Occipital lobe (tissue), 2 donors: ENCODE measurements around the gene WDR5. TPM values are rescaled to one million over a fixed set of nuclear protein-coding genes. Genes with fewer than 3 reads are reported as not detected.

Experiments used
- DNase-seq: peaks from one replicate; lab custom pipeline; 2025; lab: John Stamatoyannopoulos, UW
- total RNA-seq: library from RNA; depleted of rRNA; stranded (reverse); fragments of >200 nt; gene quantifications from one replicate; pipeline ENCODE4 v1.2.3, GENCODE V29; 2014

The WDR5 gene
- total RNA-seq, 1 donor from 2014 or later: 26.4 TPM

DNA sequence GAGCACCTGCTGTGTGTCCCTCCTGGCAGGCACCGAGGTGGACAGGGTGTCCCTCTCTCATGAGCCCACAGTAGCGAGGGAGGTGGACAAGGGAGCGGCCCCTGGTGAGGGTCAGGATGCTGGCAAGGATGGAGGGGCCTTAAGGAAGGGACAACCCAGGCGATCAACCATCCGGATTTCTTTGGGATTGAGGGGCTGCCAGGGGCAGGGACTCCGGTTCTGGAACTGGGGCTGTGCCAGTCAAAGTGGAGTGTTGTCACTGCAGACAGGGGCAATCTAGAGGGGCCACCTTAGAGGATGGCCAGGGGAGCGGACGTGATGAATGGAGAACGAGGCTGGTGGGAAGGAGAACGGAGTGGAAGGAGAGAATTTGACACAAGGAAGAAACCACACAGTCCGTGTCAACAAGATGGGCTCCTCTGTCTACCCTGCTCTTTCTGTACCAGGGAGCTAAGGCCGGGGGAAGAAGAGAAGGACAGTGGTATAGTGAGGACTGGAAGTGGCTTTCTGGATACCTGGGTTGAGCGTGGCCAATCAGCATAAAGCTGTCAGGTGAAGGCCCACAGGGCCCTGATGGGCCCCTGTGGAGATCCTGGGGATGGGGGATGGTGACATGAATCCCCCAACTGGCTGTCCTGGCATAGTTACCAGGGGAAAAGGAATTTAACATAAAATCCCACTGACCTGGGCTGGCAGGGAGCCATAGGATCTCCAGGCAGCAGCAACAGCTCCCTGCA, 4.2 kb upstream of the WDR5 start:
- no peak for DNase-seq

DNA sequence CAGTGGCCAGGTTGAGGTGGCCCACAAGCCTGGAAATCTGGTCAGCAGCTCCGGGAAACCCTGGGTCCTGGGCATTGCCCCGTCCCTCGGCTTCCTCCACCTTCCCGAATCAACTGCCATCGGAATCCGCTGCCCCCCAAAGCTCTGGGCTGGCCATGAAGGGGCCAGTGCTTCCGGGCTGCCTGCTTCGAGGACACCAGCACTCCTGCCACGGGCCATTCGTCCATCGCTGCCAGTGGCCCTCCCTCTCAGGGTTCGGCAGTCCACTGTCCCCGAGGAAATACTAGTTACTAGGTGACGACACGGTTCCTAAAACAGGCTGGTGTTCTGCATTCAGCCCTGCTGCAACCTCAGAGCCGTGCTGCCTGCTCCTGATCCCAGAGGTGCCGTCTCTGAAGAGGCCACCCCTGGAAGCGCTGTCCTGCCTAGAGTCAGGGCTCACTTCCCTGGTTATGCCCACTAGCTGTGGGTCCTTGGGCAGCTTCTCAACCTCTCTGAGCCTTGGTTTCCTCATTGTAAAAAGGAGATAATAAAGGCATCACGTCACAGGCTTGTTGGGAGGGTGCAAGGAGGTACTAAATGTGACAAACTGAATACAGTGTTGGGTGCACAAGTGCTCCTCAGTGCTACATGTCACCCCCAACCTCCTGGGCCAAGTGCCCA, 3.5 kb upstream of the WDR5 start:
- no peak for DNase-seq

DNA sequence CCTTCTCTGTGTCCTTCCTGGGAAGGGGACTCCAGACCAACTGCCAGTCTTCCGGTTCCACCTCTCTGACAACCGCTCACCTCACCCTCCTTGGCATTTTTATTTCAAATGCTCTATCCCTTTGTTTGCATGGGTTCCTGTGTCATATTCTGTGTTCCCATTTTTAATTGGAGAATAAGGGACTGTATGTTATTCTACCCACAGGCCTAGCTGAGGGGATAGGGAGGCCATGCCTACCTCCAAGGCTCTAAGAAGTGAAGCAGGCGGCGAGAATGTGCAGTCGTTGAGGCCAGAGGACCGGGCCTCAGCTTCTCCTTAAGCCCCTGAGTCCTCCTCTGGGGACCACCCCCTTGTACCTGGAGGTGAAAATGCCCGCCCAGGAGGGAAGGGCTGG, 936 bp upstream of the WDR5 start:
- DNase-seq: no peak

DNA sequence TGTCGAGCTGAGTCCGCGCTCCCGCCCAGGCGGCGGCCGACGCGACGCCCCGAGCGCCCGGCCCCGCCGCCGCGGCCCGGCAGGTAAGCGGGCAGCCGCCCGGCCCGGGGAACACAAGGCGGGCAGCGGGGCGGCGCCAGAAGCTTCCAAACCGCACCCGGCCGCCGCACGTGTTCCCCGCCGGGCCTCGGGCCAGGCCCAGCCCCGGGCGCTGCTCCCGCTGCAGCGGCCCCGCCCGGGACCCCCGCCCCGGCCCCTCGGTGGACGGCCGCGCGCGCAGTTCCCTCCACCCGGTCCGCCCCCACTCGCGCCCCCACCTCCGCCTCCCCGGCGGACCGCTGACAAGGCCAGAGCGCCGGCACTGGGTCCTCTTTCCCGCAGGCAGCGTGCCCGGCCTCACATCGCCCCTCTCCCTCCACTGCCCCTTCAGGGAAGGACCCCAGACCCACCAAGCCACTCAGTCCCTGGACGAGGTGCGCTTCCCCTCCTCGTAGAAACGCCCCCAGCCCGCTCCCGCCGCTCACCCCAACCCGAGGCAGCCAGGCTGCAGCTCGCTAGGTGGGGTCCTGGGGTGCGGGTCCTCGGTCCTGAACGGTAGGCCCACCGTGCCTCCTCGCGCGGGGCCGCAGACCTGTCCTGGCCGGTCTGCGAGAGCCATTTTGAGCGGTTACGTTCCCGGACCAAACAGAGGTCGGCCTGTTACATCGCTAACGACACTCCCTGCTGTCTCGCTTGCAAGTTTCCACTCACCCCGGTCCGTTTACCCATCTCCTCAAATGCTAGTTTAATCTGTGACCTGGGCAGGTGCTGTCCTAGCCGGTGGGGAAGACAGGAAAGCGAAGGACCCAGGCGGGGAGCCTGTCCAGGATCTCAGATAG, 475 bp downstream of the WDR5 start:
- no peak for DNase-seq

DNA sequence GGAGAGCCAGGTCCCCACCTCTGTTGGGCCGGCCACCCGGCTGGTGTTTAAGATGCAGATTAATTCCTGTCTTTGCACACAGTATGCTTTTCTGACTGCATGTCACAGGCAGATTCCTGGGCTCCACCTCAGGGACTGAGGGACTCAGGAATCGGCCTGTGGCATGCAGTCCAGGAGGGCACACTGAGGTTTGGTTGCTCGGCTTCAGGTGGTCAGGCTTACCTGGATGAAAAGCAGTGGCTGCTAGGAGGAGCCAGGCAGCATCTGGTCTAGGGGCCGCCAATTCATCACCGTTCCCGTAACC, 1.1 kb downstream of the WDR5 start:
- DNase-seq: no peak

DNA sequence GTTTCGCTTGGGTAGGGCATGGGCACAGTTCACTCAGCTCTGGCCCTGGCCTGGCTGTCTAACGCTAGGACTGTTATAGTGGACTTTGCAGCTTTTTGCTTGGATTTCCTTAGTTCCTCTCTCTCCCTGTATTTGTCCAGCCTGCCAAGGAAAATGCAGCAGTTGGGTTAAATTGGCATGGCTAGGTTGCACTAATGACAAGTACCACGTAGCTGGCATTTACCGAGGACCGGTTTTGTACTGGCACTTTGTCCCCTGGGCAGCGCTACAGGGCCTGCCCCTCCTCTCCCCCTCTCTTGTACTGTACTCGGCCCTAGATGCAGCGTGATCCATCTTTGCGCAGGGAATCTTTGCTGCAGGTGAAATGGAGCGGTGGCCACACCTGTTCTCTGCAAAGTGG, 2.4 kb downstream of the WDR5 start:
- no peak for DNase-seq

DNA sequence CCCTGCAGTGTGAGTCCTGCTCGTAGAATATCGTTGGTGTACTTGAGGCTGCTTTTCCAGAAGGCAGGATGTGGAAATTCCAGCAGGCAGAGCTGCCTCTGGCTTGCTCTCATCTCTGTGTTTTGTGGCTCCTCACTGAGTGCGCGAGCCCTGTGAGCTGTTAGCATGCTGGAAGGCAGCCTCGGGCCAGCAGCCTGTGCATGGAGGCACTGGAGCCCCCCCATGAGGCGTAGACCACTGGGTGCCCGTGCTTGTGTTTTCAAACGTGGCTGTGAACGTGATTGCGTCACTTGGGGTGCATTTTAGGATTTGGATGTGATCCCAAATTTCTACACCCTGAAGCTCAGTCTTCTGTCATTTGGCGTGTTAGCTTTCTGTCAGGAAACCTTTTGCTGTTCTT, 3.2 kb downstream of the WDR5 start:
- DNase-seq: peak; percentile 22

DNA sequence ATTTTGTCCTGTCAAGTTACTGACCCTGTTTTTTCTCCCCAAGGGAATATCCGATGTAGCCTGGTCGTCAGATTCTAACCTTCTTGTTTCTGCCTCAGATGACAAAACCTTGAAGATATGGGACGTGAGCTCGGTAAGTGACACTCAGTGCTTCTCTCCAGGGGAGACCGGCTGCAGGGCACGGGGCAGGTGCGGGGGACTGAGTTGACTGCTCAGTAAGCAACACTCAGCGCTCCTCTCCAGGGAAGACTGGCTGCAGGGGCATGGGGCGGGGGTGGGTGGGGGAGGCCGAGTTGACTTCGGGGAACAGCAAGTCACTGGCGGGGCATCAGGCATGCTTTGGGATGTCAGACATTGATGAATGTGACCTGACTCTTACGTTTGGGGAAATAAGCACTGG, 6.0 kb downstream of the WDR5 start:
- no peak for DNase-seq

DNA sequence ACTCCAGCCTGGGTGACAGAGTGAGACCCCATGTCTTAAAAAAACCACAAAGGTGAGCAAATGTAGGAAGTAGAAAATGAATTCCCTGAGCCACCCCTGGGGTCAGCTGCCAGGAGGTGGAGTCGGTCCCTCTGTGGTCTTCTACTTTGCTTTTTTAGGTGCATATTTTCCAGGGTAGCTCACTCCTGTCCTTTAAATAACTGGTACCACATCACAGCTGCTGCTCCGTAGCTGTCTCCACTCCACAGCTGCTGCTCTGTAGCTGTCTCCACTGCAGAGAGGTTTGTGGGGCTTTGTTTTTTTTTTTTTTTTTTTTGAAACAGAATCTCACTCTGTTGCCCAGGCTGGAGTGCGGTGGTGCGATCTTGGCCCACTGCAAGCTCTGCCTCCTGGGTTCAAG, 8.9 kb downstream of the WDR5 start:
- DNase-seq: no peak

DNA sequence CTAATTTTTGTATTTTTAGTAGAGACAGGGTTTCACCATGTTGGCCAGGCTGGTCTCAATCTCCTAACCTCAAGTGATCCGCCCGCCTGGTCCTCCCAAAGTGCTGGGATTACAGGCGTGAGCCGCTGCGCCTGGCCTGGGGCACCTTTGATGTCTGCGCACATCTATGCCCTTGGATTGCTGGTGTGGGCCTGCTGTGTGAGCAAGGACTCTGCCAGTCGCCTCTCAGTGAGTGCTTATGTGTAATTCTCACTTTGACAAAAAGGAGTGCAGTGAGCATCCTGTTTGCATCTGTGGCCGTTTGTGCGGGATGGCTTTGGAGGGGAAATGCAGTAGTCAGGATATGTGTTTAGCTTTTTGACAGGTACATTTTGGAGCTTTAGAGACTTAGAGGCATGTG, 9.4 kb downstream of the WDR5 start:
- DNase-seq: no peak

DNA sequence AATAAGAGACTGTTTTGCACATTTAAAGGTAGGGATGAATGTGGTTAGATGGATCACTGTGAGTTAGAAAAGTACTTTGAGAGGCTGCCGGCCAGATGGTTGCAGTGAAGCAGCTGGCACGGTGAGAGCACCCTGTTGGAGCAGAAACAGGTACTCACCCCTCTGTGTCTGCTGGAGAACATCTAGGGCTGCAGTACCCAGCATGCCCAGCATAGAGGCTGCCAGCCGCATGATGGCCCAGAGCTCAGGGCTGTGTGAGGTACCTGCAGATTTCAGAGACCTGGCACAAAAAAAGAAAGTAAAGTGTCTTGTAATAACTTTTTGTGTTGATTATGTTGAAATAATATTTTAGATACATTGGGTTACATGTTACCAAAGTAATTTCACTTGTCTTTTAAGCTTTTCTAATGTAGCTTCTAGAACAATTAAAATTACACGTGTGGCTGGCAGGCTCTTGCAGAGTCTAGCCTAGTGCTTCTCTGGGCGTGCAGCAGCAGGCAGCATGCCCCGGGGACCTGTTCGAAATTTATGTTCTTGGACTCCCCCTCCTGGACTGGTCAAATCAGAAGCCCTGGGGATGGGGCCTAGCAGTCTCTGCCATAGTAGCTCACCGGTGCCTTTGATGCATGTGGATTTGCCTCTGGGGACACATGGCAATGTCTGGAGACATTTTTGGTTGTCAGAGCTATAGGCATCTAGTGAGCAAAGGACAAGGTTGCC, 11.1 kb downstream of the WDR5 start:
- DNase-seq: no peak

DNA sequence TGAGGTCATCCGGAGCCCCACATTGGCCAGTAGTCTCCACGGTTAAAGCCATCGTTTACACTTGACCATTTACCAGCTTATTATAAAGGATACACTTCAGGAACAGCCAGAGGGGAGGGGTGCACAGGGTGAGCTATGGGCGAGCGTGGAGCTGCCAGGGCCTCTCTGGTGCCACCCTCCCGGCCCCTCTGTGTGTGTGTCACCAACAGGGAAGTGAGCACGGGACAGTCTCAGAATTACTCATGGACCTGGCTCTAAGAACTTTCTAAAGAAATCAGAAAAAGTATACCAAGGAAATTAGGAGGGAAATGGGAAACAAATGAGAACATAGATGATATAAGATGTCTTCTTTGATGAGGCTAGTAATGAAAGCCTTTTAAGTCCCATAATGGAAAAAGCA, 13.5 kb downstream of the WDR5 start:
- no peak for DNase-seq

DNA sequence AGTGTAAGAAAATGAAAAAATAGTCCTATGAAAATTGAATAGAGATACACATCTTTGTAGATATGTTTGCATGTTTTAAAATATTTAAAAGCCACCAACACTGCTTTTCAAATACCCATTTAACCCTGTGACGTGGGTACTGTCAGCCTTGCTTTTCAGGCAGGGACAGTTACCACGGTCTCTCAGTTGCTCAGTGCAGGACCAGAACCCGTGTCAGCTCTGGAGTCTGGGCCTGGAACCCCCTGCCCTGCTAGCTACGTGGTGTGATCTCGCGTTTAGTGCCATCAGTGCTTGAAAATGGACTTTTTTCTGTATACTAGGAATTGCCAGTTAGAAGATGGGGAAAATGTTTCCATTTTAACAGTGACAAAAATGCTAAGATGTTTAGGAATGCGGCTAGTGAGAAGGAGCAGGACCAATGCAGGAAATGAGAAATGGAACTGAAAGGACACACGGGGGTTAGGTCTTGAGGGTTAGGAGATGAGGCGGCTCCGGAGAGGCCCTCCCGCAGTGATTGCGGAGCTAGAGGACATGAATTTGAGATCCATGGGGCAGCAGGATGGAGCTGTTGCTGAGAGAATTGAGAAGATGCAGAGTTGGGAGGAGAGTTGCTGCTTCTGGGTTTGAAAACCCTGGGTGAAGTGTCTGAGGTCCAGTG, 14.8 kb downstream of the WDR5 start:
- DNase-seq: no peak

DNA sequence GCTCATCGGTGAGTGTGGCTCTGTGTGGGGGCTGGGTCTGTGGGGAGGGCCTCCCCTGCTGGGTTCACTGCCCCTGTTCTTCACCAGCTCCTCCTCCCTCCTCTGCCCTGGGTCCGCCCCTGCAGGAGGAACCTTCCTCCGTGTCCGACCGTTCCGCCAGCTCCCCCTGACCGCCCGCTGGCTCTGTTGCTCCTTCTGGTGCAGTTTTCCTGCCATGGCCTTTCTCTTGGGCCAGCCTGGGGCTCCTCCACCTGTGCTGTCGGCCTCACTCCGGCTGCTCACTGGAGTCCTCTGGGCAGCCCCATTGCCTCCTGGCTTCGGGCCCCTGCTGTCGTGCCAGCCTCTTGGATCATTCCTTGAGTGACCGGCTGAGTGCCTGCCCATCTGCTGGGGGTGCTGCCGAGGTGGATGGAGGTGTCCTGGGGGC, 16.2 kb downstream of the WDR5 start:
- no peak for DNase-seq

DNA sequence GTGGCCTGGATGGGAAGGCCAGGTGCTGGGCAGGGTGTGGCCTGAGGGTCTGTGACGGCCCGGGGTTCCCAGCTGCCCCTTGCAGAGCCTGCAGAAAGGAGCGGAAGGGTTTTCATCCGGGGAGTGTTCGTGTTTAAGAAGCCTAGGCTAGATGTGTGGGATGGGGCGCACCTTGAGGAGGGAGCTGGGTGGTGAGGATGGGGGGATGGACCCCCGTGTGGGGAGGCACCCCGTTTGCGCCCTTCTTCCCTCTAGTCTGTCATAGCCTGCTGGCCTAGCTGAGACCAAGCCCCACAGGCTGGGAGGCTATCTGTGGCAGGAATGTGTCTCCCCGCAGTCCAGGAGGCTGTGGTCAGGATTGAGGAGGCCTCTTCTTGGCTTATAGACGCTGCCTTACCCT, 16.6 kb downstream of the WDR5 start:
- no peak for DNase-seq

DNA sequence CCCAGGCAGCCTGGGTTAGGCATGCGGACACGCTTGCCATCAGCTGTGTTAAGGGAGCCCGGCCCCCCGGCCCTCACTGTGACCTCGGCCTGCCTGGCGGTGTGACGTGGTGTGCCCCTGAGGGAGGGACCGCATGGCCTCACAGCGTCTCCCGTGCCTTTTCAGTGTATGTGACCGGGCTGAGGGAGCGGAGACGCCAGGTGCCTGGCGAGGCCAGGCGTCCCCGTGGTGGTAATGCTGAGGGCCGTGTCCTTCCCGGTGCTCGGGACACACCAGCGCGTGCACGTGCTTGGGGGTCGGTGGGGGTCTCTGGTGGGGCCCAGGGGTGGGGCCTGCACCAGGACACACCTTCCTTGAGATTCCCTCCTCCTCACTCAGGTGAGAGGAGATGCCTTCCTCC, 17.6 kb downstream of the WDR5 start:
- DNase-seq: no peak

DNA sequence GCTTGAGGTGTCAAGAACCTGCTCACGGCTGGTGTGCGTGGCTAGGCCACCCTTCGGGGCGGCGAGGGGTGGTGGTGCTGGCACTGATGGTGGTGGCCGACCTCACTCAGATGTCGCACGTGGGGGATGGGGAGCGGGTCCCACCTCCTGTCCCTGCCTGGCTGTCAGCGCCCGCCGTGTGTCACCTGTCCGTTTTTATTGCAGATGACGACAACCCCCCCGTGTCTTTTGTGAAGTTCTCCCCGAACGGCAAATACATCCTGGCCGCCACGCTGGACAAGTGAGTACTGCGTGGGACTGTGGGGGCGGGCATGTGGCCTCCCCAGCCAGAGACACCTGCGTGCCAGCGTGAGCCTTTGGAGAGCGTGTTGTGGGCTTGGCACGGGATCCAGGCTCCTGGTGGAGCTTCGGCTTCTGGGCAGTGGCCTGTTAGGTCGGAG, 18.4 kb downstream of the WDR5 start:
- DNase-seq: no peak

DNA sequence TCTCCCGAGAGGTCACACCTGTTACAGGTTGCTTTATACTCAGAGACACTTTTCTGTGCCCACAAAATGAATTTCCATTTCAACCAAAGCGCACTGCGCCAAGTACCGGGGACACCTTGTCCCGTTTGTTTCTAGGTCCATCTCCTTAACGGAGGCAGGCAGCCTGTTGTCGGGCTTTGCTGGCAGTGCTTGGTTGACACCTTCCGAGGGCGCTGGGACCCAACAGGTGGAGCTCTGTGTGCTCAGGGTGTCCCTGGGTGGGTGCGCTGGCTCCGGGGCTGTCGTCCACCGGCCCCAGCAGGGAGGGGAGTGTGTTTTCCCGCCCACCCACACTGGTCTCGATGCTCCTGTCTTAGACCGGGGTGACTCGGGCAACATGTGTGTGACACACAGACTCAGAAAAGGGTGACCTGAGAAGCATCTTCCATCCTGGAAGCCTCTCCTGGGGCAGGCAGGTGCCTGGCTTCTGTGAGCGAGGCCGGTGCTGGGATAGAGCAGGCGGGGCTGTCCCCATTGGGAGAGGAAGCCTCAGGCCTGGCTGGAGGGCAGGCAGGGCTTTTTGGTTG, 20.0 kb downstream of the WDR5 start:
- DNase-seq: no peak

DNA sequence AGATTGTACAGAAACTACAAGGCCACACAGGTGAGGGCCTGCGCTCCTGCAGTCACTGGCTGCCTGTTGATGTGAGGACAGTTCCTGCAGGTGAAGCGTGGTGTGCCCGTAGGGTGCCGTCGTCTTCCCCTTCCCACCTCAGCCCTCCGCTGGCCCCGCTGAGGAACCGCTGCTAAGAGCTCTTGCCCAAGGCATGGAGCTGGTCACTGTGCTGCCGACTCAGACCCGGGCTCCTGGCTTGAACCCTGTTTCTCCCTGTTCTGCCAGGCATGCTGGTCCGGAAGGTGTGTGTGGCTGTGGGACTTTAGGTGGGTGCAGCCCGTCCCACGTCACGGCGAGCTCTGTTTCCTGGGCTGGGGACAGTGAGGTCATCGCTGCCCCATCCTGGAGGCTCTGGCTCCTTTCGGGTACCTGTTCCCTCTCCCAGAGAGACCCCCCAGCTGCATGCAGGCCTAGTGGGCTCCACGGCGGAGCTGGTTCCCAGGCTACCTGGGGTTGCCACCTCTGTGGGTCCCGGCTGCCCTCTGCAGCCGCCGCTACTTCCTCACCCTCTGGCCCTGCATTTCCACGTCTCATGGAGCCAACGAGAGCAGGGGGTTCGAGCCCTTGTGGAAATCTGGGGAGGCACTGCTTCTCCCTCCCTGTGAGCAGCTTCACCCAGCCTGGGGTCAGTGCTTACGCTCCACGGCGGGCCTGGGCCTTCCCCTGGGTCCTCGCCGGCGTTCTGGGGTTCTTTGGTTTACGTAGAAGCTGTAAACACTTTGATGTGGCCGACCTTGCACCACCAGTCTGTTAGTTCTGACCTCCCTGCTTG, 20.9 kb downstream of the WDR5 start:
- no peak for DNase-seq

DNA sequence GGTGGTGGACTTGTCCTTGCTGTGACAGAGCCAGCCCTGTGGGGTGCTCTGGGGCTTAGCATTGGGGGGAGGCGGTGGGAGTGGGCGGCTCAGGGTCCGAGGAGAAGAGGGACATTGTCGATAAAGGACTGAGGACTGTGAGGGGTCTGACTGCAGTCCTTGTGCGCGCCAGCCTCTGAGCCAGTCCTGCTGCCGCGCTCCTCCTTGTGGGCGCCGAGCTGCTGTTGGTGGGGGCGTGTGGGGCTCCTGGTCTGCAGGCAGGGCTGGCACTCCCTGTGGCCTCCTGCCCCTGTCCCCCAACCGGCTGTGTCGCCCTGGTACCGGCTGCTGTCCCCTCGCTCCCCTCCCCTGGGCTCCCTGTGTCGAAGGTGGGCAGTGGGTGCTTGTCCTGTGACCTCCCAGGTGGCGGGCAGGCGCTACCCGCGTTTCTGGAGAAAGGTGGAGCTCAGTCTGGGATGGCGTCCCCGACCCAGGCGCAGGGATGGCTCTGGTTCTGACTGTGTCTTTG, 21.6 kb downstream of the WDR5 start:
- no peak for DNase-seq
